Neural cell (in vitro differentiated cells): Measurements from ENCODE around the gene ATP8B4. TPM values are rescaled to one million over a fixed set of nuclear protein-coding genes. Genes with fewer than 3 reads are reported as not detected.

Source experiments
- H2AFZ ChIP-seq: fragments of 200-600, 300-800 bp; sonication (generic), shearing (Covaris generic); 2 replicates; pipeline ENCODE4 v1.6.0; 2014; ENCODE audit warnings: low read depth, mild to moderate bottlenecking, antibody characterized with exemption, low read length, moderate library complexity
- H3F3A ChIP-seq: fragments of 200-600 bp; shearing (Covaris generic); 2 replicates; pipeline ENCODE4 v1.6.1; 2016; ENCODE audit warnings: mild to moderate bottlenecking, moderate library complexity, mixed read lengths, antibody characterized with exemption, low read length; ENCODE audit not compliant: insufficient read depth, poor library complexity, severe bottlenecking
- H3K27ac ChIP-seq: fragments of 200-600, 300-800 bp; sonication (generic), shearing (Covaris generic); 2 replicates; pipeline ENCODE4 v1.5.1; 2014; ENCODE audit warnings: mild to moderate bottlenecking, low read length, moderate library complexity
- H3K27me3 ChIP-seq: fragments of 300-800, 200-600 bp; sonication (generic), shearing (Covaris generic); 2 replicates; pipeline ENCODE4 v1.6.0; 2014; ENCODE audit warnings: mild to moderate bottlenecking, low read depth, low read length, moderate library complexity; ENCODE audit not compliant: insufficient read depth
- H3K36me3 ChIP-seq: fragments of 300-800, 200-600 bp; sonication (generic), shearing (Covaris generic); 2 replicates; pipeline ENCODE4 v1.5.1; 2014; ENCODE audit warnings: mild to moderate bottlenecking, antibody characterized with exemption, low read length, moderate library complexity; ENCODE audit not compliant: insufficient read depth
- H3K4me2 ChIP-seq: fragments of 300-800, 200-600 bp; sonication (generic), shearing (Covaris generic); 2 replicates; pipeline ENCODE4 v1.6.0; 2014; ENCODE audit warnings: mild to moderate bottlenecking, low read length
- H3K4me3 ChIP-seq: fragments of 300-800, 200-600 bp; sonication (generic), shearing (Covaris generic); 2 replicates; pipeline ENCODE4 v1.5.1; 2014; ENCODE audit warnings: mild to moderate bottlenecking, low read length, moderate library complexity
- H3K79me2 ChIP-seq: fragments of 200-600 bp; shearing (Covaris generic); replicated peaks from 2 replicates; pipeline ENCODE4 v1.6.0; 2014; ENCODE audit warnings: mild to moderate bottlenecking, low read length, moderate library complexity; ENCODE audit not compliant: insufficient read depth
- H3K9ac ChIP-seq: fragments of 300-800, 200-600 bp; sonication (generic), shearing (Covaris generic); 2 replicates; pipeline ENCODE4 v1.6.1; 2016; ENCODE audit warnings: mild to moderate bottlenecking, low read length, mixed read lengths
- H3K9me2 ChIP-seq: fragments of 200-600 bp; shearing (Covaris generic); 2 replicates; pipeline ENCODE4 v1.6.1; 2016; ENCODE audit warnings: mild to moderate bottlenecking, low read length, mixed read lengths; ENCODE audit not compliant: insufficient read depth
- H3K9me3 ChIP-seq: fragments of 200-600, 300-800 bp; sonication (generic), shearing (Covaris generic); 2 replicates; pipeline ENCODE4 v1.6.1; 2016; ENCODE audit warnings: mild to moderate bottlenecking, mixed run types, low read length, moderate library complexity, mixed read lengths
- H4K20me1 ChIP-seq: fragments of 200-600 bp; shearing (Covaris generic); 2 replicates; pipeline ENCODE4 v1.6.1; 2016; ENCODE audit warnings: mild to moderate bottlenecking, mixed run types; ENCODE audit not compliant: insufficient read depth
- CTCF ChIP-seq: fragments of 450-650 bp; IDR thresholded peaks from 2 replicates; pipeline ENCODE4 v1.5.1; 2014; ENCODE audit warnings: antibody characterized with exemption, mild to moderate bottlenecking, moderate library complexity; ENCODE audit not compliant: poor library complexity, severe bottlenecking
- EP300 ChIP-seq: fragments of 450-650 bp; conservative IDR thresholded peaks from 2 replicates; pipeline ENCODE4 v1.6.1; 2014; ENCODE audit warnings: antibody characterized with exemption, mild to moderate bottlenecking, moderate library complexity; ENCODE audit not compliant: poor library complexity, severe bottlenecking
- EZH2 ChIP-seq: fragments of 200-600, 300-800 bp; shearing (Covaris generic), sonication (generic); IDR thresholded peaks from 2 replicates; pipeline ENCODE4 v1.6.1; 2014; ENCODE audit warnings: antibody characterized with exemption, low read length, borderline replicate concordance, mild to moderate bottlenecking; ENCODE audit not compliant: insufficient read depth, poor library complexity, severe bottlenecking
- MXI1 ChIP-seq: fragments of 450-650 bp; conservative IDR thresholded peaks from 2 replicates; pipeline ENCODE4 v1.6.1; 2014; ENCODE audit warnings: antibody characterized with exemption, mild to moderate bottlenecking; ENCODE audit not compliant: poor library complexity, severe bottlenecking
- POLR2AphosphoS5 ChIP-seq: IDR thresholded peaks from 2 replicates; pipeline ENCODE4 v1.6.1; 2012
- RAD21 ChIP-seq: fragments of 450-650 bp; conservative IDR thresholded peaks from 2 replicates; pipeline ENCODE4 v1.6.1; 2014; ENCODE audit warnings: antibody characterized with exemption, mild to moderate bottlenecking, moderate library complexity
- SMC3 ChIP-seq: fragments of 450-650 bp; conservative IDR thresholded peaks from 2 replicates; pipeline ENCODE4 v1.6.1; 2014; ENCODE audit warnings: antibody characterized with exemption, mild to moderate bottlenecking, moderate library complexity; ENCODE audit not compliant: poor library complexity
- TAF1 ChIP-seq: IDR thresholded peaks from 2 replicates; pipeline ENCODE4 v1.6.1; 2012; ENCODE audit warnings: low read depth
- polyA plus RNA-seq: library from polyadenylated mRNA; depleted of rRNA; stranded (reverse); fragments of >200 nt; gene quantifications from 2 replicates; pipeline ENCODE4 v1.2.3, GENCODE V29; 2014
- TF ChIP-seq, protein P1 (sequence below): IDR thresholded peaks from 2 replicates; pipeline ENCODE4 v1.6.1; 2012; ENCODE audit warnings: borderline replicate concordance

Gene ATP8B4
- polyA plus RNA-seq, 1 donor from 2014 or later, result 2.9 TPM

DNA sequence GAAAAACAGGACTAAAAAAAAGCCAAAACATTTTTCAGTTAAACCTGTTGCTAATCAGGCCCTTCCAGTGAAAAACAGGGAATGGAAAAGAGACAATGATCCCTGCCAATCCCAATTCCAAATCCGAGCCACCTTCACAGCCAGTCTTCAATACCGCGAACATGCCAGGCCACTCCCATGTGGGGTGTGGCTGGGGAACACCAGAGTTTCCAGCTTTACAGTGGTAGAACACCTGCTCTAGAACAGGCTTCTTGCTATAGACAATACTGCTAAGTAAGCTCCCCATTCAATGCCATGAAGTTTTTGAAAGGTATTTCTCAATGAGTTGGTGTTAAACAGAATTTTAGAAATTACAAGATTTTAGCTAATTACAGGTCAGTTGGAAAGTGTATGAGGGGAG is 228.3 kb downstream of the ATP8B4 start:
- H3K9ac ChIP-seq, result no peak overlapping the region
- H3K4me2 ChIP-seq, result no peak overlapping the region
- no peak overlapping the region for H2AFZ ChIP-seq
- TF ChIP-seq TAF1, result no peak
- TF ChIP-seq EP300, result no peak
- TF ChIP-seq POLR2AphosphoS5, result no peak
- TF ChIP-seq RAD21, result no peak
- TF ChIP-seq, protein P1, sequence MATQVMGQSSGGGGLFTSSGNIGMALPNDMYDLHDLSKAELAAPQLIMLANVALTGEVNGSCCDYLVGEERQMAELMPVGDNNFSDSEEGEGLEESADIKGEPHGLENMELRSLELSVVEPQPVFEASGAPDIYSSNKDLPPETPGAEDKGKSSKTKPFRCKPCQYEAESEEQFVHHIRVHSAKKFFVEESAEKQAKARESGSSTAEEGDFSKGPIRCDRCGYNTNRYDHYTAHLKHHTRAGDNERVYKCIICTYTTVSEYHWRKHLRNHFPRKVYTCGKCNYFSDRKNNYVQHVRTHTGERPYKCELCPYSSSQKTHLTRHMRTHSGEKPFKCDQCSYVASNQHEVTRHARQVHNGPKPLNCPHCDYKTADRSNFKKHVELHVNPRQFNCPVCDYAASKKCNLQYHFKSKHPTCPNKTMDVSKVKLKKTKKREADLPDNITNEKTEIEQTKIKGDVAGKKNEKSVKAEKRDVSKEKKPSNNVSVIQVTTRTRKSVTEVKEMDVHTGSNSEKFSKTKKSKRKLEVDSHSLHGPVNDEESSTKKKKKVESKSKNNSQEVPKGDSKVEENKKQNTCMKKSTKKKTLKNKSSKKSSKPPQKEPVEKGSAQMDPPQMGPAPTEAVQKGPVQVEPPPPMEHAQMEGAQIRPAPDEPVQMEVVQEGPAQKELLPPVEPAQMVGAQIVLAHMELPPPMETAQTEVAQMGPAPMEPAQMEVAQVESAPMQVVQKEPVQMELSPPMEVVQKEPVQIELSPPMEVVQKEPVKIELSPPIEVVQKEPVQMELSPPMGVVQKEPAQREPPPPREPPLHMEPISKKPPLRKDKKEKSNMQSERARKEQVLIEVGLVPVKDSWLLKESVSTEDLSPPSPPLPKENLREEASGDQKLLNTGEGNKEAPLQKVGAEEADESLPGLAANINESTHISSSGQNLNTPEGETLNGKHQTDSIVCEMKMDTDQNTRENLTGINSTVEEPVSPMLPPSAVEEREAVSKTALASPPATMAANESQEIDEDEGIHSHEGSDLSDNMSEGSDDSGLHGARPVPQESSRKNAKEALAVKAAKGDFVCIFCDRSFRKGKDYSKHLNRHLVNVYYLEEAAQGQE, result no peak
- TF ChIP-seq SMC3, result no peak
- no peak for TF ChIP-seq CTCF
- TF ChIP-seq MXI1, result no peak
- TF ChIP-seq EZH2, result no peak
- no peaks in the 10 kb centered on the region for H4K20me1 ChIP-seq
- no peak overlapping the region for H3K27ac ChIP-seq
- H3F3A ChIP-seq, result no peaks in the 10 kb centered on the region
- no peaks in the 10 kb centered on the region for H3K36me3 ChIP-seq
- H3K9me2 ChIP-seq, result no peaks in the 10 kb centered on the region
- no peak overlapping the region for H3K4me3 ChIP-seq
- no peaks in the 10 kb centered on the region for H3K79me2 ChIP-seq
- H3K27me3 ChIP-seq, result no peaks in the 10 kb centered on the region
- H3K9me3 ChIP-seq, result no peaks in the 10 kb centered on the region

DNA sequence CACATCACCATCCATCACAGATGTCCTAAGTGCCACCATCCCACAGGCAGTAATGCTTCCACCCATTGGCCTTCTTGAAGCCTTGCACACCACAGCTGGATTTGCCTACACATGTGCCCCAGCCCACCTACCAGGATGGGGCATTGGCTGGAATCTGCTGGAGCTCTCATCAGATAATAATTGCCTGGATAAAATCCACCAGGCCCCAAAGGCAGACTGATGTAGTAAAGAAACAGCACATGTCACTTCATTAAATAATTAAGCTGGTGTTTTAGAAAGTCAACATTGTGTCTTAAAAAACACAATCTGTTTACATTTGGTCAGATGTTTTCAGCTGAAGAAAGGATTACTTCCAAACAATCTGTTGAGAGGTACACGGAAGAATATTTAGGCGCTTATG is 229.5 kb downstream of the ATP8B4 start:
- Histone ChIP-seq H3K9me2 (no peaks in the 10 kb centered on the region), H2AFZ (no peak overlapping the region), H3K9me3 (no peaks in the 10 kb centered on the region), H3K9ac (no peak overlapping the region), H3K4me3 (no peak overlapping the region), H3K36me3 (no peaks in the 10 kb centered on the region), H3K79me2 (no peaks in the 10 kb centered on the region), H3F3A (no peaks in the 10 kb centered on the region), H4K20me1 (no peaks in the 10 kb centered on the region), H3K27ac (no peak overlapping the region), H3K27me3 (no peaks in the 10 kb centered on the region), H3K4me2 (no peak overlapping the region)
- TF ChIP-seq MXI1 (no peak), TAF1 (no peak)

GRCh38 chr15:49888734-49889133 is 230.3 kb downstream of the ATP8B4 start:
- TF ChIP-seq MXI1, result no peak
- no peak for TF ChIP-seq EZH2
- TF ChIP-seq, protein P1, result no peak
- TF ChIP-seq SMC3, result no peak
- no peak for TF ChIP-seq EP300
- no peak for TF ChIP-seq CTCF
- no peak for TF ChIP-seq TAF1
- no peak for TF ChIP-seq POLR2AphosphoS5
- TF ChIP-seq RAD21, result no peak
- H3K9ac ChIP-seq, result no peak overlapping the region
- H3K27ac ChIP-seq, result no peak overlapping the region
- H3K4me2 ChIP-seq, result no peak overlapping the region
- no peaks in the 10 kb centered on the region for H3K9me2 ChIP-seq
- no peaks in the 10 kb centered on the region for H3K27me3 ChIP-seq
- H3K4me3 ChIP-seq, result no peak overlapping the region
- no peaks in the 10 kb centered on the region for H3K9me3 ChIP-seq
- H3F3A ChIP-seq, result no peaks in the 10 kb centered on the region
- no peaks in the 10 kb centered on the region for H3K36me3 ChIP-seq
- H3K79me2 ChIP-seq, result no peaks in the 10 kb centered on the region
- no peaks in the 10 kb centered on the region for H4K20me1 ChIP-seq
- H2AFZ ChIP-seq, result no peak overlapping the region
